Loucy (cell line): ENCODE measurements around the gene E2F1.

Experiments
- H2AFZ ChIP-seq: fragments of 200-600 bp; sonication (generic); 2 replicates; pipeline ENCODE4 v1.6.0; 2016; ENCODE audit warnings: antibody characterized with exemption, mild to moderate bottlenecking, low read length, moderate library complexity
- H3F3A ChIP-seq: fragments of 200-600 bp; 2 replicates; pipeline ENCODE4 v1.6.0; 2016; ENCODE audit warnings: antibody characterized with exemption, low read depth, mild to moderate bottlenecking
- H3K27me3 ChIP-seq: fragments of 200-600 bp; sonication (generic); 2 replicates; pipeline ENCODE4 v1.6.1; 2014; ENCODE audit warnings: low read length, mild to moderate bottlenecking; ENCODE audit not compliant: insufficient read depth, poor library complexity, severe bottlenecking
- H3K36me3 ChIP-seq: fragments of 200-600 bp; sonication (generic); 2 replicates; pipeline ENCODE4 v1.6.1; 2016; ENCODE audit warnings: low read length; ENCODE audit not compliant: insufficient read depth
- H3K4me1 ChIP-seq: fragments of 200-600 bp; sonication (generic); 2 replicates; pipeline ENCODE4 v1.5.1; 2014; ENCODE audit warnings: low read length, mild to moderate bottlenecking; ENCODE audit not compliant: insufficient read depth, poor library complexity, severe bottlenecking
- H3K4me2 ChIP-seq: fragments of 200-600 bp; sonication (generic); 2 replicates; pipeline ENCODE4 v1.6.0; 2014; ENCODE audit warnings: antibody characterized with exemption, low read length, low read depth, mild to moderate bottlenecking; ENCODE audit not compliant: poor library complexity, severe bottlenecking
- H3K4me3 ChIP-seq: fragments of 200-600 bp; sonication (generic); 2 replicates; pipeline ENCODE4 v1.5.1; 2014; ENCODE audit warnings: low read length, mild to moderate bottlenecking, mixed read lengths; ENCODE audit not compliant: poor library complexity, severe bottlenecking
- H3K79me2 ChIP-seq: fragments of 200-600 bp; sonication (generic); 2 replicates; pipeline ENCODE4 v1.6.1; 2014; ENCODE audit warnings: low read length; ENCODE audit not compliant: insufficient read depth
- H3K9ac ChIP-seq: fragments of 200-600 bp; sonication (generic); 2 replicates; pipeline ENCODE4 v1.6.0; 2014; ENCODE audit warnings: mild to moderate bottlenecking, low read depth, low read length, moderate library complexity; ENCODE audit not compliant: poor library complexity, severe bottlenecking
- H3K9me2 ChIP-seq: fragments of 200-600 bp; sonication (generic); replicated peaks from 2 replicates; pipeline ENCODE4 v1.6.1; 2016; ENCODE audit warnings: low read depth, low read length, mixed read lengths
- H3K9me3 ChIP-seq: fragments of 200-600 bp; sonication (generic); 2 replicates; pipeline ENCODE4 v1.6.1; 2014; ENCODE audit warnings: mild to moderate bottlenecking, antibody characterized with exemption, low read length, low read depth; ENCODE audit not compliant: insufficient read depth
- H4K20me1 ChIP-seq: fragments of 200-600 bp; sonication (generic); 2 replicates; pipeline ENCODE4 v1.6.0; 2014; ENCODE audit warnings: antibody characterized with exemption, low read length, mild to moderate bottlenecking; ENCODE audit not compliant: insufficient read depth, poor library complexity, severe bottlenecking
- CTCF ChIP-seq: fragments of 200-600 bp; sonication (generic); conservative IDR thresholded peaks from 2 replicates; pipeline ENCODE4 v1.5.1; 2014; ENCODE audit warnings: mild to moderate bottlenecking, antibody characterized with exemption, low read length
- EZH2phosphoT487 ChIP-seq: fragments of 200-600 bp; IDR thresholded peaks from 2 replicates; pipeline ENCODE4 v1.6.1; 2018; ENCODE audit warnings: antibody characterized with exemption, mild to moderate bottlenecking, moderate library complexity, borderline replicate concordance

Gene E2F1

GRCh38 chr20:33681728-33682353 is 4.3 kb downstream of the E2F1 start:
- H3K4me2 ChIP-seq: peak overlapping the region; percentile 57
- peak overlapping the region; percentile 53 for H3K4me3 ChIP-seq
- H3K4me1 ChIP-seq: peaks cover 32% of the 10 kb centered on the region
- H2AFZ ChIP-seq: no peak overlapping the region
- H4K20me1 ChIP-seq: peaks cover 42% of the 10 kb centered on the region
- H3K9ac ChIP-seq: peak overlapping the region; percentile 61
- H3F3A ChIP-seq: no peaks in the 10 kb centered on the region
- no peaks in the 10 kb centered on the region for H3K9me2 ChIP-seq
- H3K9me3 ChIP-seq: no peaks in the 10 kb centered on the region
- H3K27me3 ChIP-seq: no peaks in the 10 kb centered on the region
- TF ChIP-seq EZH2phosphoT487: no peak
- no peak for TF ChIP-seq CTCF
- peaks cover 57% of the 10 kb centered on the region for H3K79me2 ChIP-seq
- peaks cover 32% of the 10 kb centered on the region; the same call in 1 of the 2 replicates for H3K36me3 ChIP-seq

GRCh38 chr20:33681288-33681687 is 4.9 kb downstream of the E2F1 start:
- no peak overlapping the region for H2AFZ ChIP-seq
- peak overlapping the region; percentile 4 for H3K4me2 ChIP-seq
- peaks cover 57% of the 10 kb centered on the region for H3K79me2 ChIP-seq
- H3K9me3 ChIP-seq: no peaks in the 10 kb centered on the region
- peaks cover 38% of the 10 kb centered on the region; the same call in 1 of the 2 replicates for H3K36me3 ChIP-seq
- peaks cover 29% of the 10 kb centered on the region for H3K4me1 ChIP-seq
- no peak overlapping the region for H3K4me3 ChIP-seq
- peaks cover 42% of the 10 kb centered on the region for H4K20me1 ChIP-seq
- TF ChIP-seq CTCF (no peak), EZH2phosphoT487 (no peak)
- H3K27me3 ChIP-seq: no peaks in the 10 kb centered on the region
- no peaks in the 10 kb centered on the region for H3F3A ChIP-seq
- H3K9ac ChIP-seq: no peak overlapping the region
- H3K9me2 ChIP-seq: no peaks in the 10 kb centered on the region

GRCh38 chr20:33680686-33681085 is 5.5 kb downstream of the E2F1 start:
- peaks cover 40% of the 10 kb centered on the region; the same call in 1 of the 2 replicates for H3K36me3 ChIP-seq
- H3K4me1 ChIP-seq: peaks cover 29% of the 10 kb centered on the region
- no peak overlapping the region for H2AFZ ChIP-seq
- TF ChIP-seq CTCF (no peak), EZH2phosphoT487 (no peak)
- no peaks in the 10 kb centered on the region for H3K27me3 ChIP-seq
- no peaks in the 10 kb centered on the region for H3K9me3 ChIP-seq
- no peak overlapping the region for H3K9ac ChIP-seq
- peaks cover 42% of the 10 kb centered on the region for H4K20me1 ChIP-seq
- H3K4me3 ChIP-seq: no peak overlapping the region
- H3K79me2 ChIP-seq: peaks cover 56% of the 10 kb centered on the region
- H3K9me2 ChIP-seq: no peaks in the 10 kb centered on the region
- H3F3A ChIP-seq: no peaks in the 10 kb centered on the region
- H3K4me2 ChIP-seq: peak overlapping the region; percentile 4
